Nephron progenitor cell (in vitro differentiated cells): Measurements from ENCODE around the gene CLDN7.

ENCODE experiments used
- DNase-seq: peaks from one replicate; pipeline ENCODE4 v3.0.0; 2021
- H3K27ac Mint-ChIP-seq: 2 replicates; pipeline ENCODE4 v1.8.0; 2021; ENCODE audit warnings: mild to moderate bottlenecking, moderate library complexity, mixed read lengths
- H3K27me3 Mint-ChIP-seq: 2 replicates; pipeline ENCODE4 v1.8.0; 2021; ENCODE audit warnings: mild to moderate bottlenecking, low read depth, mixed read lengths; ENCODE audit not compliant: poor library complexity
- H3K36me3 Mint-ChIP-seq: 2 replicates; pipeline ENCODE4 v1.8.0; 2021; ENCODE audit warnings: low read depth, mixed read lengths
- H3K4me1 Mint-ChIP-seq: 2 replicates; pipeline ENCODE4 v1.8.0; 2021; ENCODE audit warnings: mixed read lengths
- H3K4me3 Mint-ChIP-seq: 2 replicates; pipeline ENCODE4 v1.8.0; 2021; ENCODE audit warnings: mild to moderate bottlenecking, moderate library complexity, mixed read lengths
- H3K9me3 Mint-ChIP-seq: 2 replicates; pipeline ENCODE4 v1.8.0; 2021; ENCODE audit warnings: mild to moderate bottlenecking, moderate library complexity, mixed read lengths
- CTCF ChIP-seq: fragments of 200-600 bp; sonication (generic); IDR thresholded peaks from 2 replicates; pipeline ENCODE4 v1.5.0; 2021; ENCODE audit warnings: antibody characterized with exemption

CLDN7 gene

DNA sequence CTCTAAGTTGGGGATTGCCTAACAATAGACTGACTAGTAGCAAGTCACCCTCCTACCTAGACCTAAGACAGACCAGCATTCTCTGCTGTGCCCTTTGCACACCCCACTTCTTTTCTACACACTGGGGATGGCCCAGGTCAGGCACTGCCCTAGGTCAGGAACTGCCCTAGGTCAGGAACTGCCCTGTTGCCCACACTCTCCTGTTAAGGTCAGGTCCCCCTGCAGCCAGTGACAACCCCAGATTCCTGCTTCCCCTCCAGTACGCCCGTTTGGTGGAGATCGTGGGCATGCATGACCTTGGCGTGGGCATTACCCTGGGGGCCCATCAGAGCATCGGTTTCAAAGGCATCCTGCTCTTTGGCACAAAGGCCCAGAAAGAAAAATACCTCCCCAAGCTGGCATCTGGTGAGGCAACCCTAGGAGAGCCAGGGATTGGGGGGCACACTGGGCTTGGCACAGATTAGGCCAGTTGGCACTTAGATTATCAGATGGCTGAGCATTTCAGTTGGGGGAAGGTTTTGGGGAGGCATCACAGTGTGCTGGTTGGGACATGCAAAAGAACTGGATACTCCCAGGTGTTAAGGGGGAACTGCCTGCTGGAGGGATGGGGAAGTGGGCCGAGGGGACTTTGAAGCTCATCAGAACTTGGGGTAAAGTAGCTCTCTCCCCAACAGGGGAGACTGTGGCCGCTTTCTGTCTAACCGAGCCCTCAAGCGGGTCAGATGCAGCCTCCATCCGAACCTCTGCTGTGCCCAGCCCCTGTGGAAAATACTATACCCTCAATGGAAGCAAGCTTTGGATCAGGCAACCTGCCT, 40.8 kb downstream of the CLDN7 start:
- Mint-ChIP-seq H3K27ac (peak overlapping the region; percentile 54), H3K4me3 (peak overlapping the region; percentile 95), H3K9me3 (no peaks in the 10 kb centered on the region), H3K27me3 (no peaks in the 10 kb centered on the region), H3K36me3 (peaks cover 9% of the 10 kb centered on the region), H3K4me1 (peaks cover 51% of the 10 kb centered on the region)
- no peak for DNase-seq
- no peak for TF ChIP-seq CTCF

GRCh38 chr17:7220593-7221277, 41.5 kb downstream of the CLDN7 start:
- DNase-seq: no peak
- H3K36me3 Mint-ChIP-seq: peaks cover 9% of the 10 kb centered on the region
- H3K9me3 Mint-ChIP-seq: no peaks in the 10 kb centered on the region
- peaks cover 58% of the 10 kb centered on the region for H3K4me1 Mint-ChIP-seq
- peak; percentile 14 for TF ChIP-seq CTCF
- peak overlapping the region; percentile 95 for H3K4me3 Mint-ChIP-seq
- peak overlapping the region; percentile 98 for H3K27ac Mint-ChIP-seq
- no peaks in the 10 kb centered on the region for H3K27me3 Mint-ChIP-seq

GRCh38 chr17:7219812-7220592, 42.3 kb downstream of the CLDN7 start, which contains the start of the genes ACADVL and DLG4:
TSS of gene ACADVL (plus strand) at chr17:7219938. CDS start at chr17:7219985, 47 bp downstream.
TSS of gene DLG4 (minus strand) at chr17:7219836.
- H3K27me3 Mint-ChIP-seq: no peaks in the 10 kb centered on the region
- no peak for TF ChIP-seq CTCF
- peak within 1 kb of the TSS; percentile 99 for H3K27ac Mint-ChIP-seq
- DNase-seq: peak; percentile 81
- no peaks in the 10 kb centered on the region for H3K9me3 Mint-ChIP-seq
- peaks cover 9% of the 10 kb centered on the region for H3K36me3 Mint-ChIP-seq
- peaks cover 66% of the 10 kb centered on the region for H3K4me1 Mint-ChIP-seq
- H3K4me3 Mint-ChIP-seq: peak within 1 kb of the TSS; percentile 95

GRCh38 chr17:7219229-7219811, 43.0 kb downstream of the CLDN7 start:
- Mint-ChIP-seq H3K4me3 (peak overlapping the region; percentile 95), H3K36me3 (peaks cover 9% of the 10 kb centered on the region), H3K4me1 (peaks cover 71% of the 10 kb centered on the region), H3K27ac (peak overlapping the region; percentile 99), H3K27me3 (no peaks in the 10 kb centered on the region), H3K9me3 (no peaks in the 10 kb centered on the region)
- no peak for TF ChIP-seq CTCF
- DNase-seq: no peak

DNA sequence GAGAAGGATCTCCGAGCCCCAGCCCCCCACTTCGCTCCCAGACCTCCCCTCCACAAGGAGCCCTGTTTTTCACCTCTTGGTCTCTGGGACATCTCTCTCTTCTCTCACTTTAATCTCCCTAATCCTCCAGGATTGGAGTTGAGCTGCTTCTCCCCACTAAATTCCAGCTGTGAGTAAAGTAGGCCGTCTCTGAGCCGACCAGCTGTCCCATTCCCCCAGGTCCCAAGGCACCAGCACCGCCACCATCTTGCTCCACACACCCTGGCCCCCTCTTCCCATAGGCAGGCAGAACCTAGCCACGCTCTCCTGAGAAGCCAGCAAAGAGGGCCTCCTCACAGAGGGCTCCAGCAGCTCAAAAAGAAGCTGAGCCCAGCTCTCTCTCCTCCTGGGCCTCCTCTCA, 43.5 kb downstream of the CLDN7 start:
- peak overlapping the region; percentile 99 for H3K27ac Mint-ChIP-seq
- no peaks in the 10 kb centered on the region for H3K27me3 Mint-ChIP-seq
- H3K4me1 Mint-ChIP-seq: peaks cover 75% of the 10 kb centered on the region
- H3K4me3 Mint-ChIP-seq: peak overlapping the region; percentile 95
- no peak for DNase-seq
- TF ChIP-seq CTCF: no peak
- no peaks in the 10 kb centered on the region for H3K9me3 Mint-ChIP-seq
- H3K36me3 Mint-ChIP-seq: peaks cover 6% of the 10 kb centered on the region
